Activated T-cell treated with anti-CD3 and anti-CD28 coated beads, Interleukin-2, amount 50 U/mL, for 72 hours (primary cell): ENCODE results near the gene NMD3. TPM values are rescaled to one million over a fixed set of nuclear protein-coding genes. Genes with fewer than 3 reads are reported as not detected.

ENCODE experiments used
- ATAC-seq, 2 donors: fragments of 150-1000 bp; cut with Tn5 transposase; replicated peaks in 1 of 2; 2 replicates each; pipeline ENCODE4 v1.10.0; 2021; ENCODE audit warnings: moderate library complexity in 2 of 2, mild to moderate bottlenecking in 1 of 2
- DNase-seq, 2 donors: peaks; one replicate each; pipeline ENCODE4 v3.0.0; 2021 to 2022; ENCODE audit warnings: mixed read lengths in 1 of 2
- H3K27ac Mint-ChIP-seq: one replicate; pipeline ENCODE4 v1.8.0; 2022; ENCODE audit warnings: mild to moderate bottlenecking, moderate library complexity, mixed read lengths
- H3K27me3 Mint-ChIP-seq: one replicate; pipeline ENCODE4 v1.8.0; 2022; ENCODE audit warnings: low read depth, mixed read lengths
- H3K36me3 Mint-ChIP-seq, 2 donors: one replicate each; pipeline ENCODE4 v1.8.0; 2022; ENCODE audit warnings: mixed read lengths in 2 of 2, mild to moderate bottlenecking in 1 of 2; ENCODE audit not compliant: insufficient read depth in 2 of 2
- H3K4me1 Mint-ChIP-seq: one replicate; pipeline ENCODE4 v1.8.0; 2022; ENCODE audit warnings: low read depth, mixed read lengths
- H3K4me3 Mint-ChIP-seq, 2 donors: one replicate each; pipeline ENCODE4 v1.8.0; 2022; ENCODE audit warnings: mild to moderate bottlenecking in 2 of 2, mixed read lengths in 2 of 2, moderate library complexity in 2 of 2
- H3K9me3 Mint-ChIP-seq, 2 donors: one replicate each; pipeline ENCODE4 v1.8.0; 2022; ENCODE audit warnings: mixed read lengths in 2 of 2
- total RNA-seq, 2 donors: library from RNA; stranded (reverse); gene quantifications; one replicate each; pipeline ENCODE4 v1.2.3, GENCODE V29; 2022

The NMD3 gene
- total RNA-seq, 2 donors from 2014 or later, result 54.5 to 55.7 TPM

DNA sequence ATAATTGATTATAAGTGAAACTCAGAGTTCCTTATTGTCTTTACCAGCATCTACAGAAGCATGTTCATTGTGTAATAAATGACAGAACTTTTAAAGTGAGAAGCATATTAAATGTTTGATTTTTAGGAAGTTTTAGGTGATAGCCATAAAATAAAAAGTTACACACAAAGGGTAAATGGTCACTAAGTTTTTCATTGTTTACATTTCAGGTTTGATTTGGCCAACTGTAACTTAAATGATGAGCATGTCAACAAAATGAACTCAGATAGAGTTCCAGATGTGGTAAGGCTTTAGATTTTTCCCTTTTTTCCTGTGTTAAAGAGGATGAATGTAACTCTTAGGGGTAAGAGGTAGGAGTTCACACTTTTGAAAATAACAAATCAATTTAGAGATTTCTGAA, 25.9 kb downstream of the NMD3 start:
- no peaks in the 10 kb centered on the region for H3K27me3 Mint-ChIP-seq
- no peak for ATAC-seq
- H3K4me1 Mint-ChIP-seq, result no peaks in the 10 kb centered on the region
- no peak overlapping the region for H3K4me3 Mint-ChIP-seq
- DNase-seq, result no peak
- peaks cover 6 to 32% of the 10 kb centered on the region in 2 donors for H3K36me3 Mint-ChIP-seq
- no peaks in the 10 kb centered on the region for H3K9me3 Mint-ChIP-seq
- no peak overlapping the region for H3K27ac Mint-ChIP-seq

DNA sequence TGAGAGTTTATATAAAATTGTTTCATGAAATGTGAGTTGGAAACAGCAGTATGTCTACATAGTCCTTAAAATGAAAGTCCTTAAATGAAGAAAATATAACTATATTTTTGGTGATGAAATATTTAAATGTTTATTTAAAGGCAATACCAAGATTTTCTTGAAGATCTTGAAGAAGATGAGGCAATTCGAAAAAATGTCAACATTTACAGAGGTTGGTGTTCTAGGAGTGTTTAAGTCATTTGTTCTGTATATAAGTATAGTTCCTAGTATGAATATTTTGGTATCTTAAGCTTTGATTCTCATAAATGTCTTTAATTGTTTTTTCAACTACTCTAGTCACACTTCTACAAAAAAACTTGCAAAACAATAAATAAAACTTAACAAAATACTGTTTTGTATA, 29.0 kb downstream of the NMD3 start:
- Mint-ChIP-seq H3K36me3 (peaks cover 8 to 36% of the 10 kb centered on the region in 2 donors), H3K4me3 (no peak overlapping the region), H3K9me3 (no peaks in the 10 kb centered on the region), H3K27ac (no peak overlapping the region), H3K27me3 (no peaks in the 10 kb centered on the region), H3K4me1 (no peaks in the 10 kb centered on the region)
- DNase-seq (no peak), ATAC-seq (no peak)

DNA sequence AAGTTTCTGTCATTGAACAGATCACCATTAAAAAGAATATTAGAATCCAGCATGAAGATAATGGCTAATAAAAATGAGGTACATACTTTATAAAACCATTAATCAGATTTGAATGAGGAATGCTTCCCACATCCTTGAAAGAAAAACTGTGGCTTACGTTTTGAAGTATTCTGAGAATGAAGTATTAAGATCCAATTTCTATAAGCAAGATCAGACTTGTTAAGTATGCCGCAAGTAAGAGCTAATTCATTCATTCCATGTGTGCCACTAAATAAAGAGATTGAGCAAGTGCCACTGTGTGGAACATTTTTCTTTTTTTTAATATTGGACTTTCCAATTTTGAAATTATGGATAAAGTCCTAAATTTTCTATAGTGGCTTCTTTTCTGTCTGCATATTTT, 30.6 kb downstream of the NMD3 start:
- Mint-ChIP-seq H3K4me3 (no peak overlapping the region), H3K36me3 (peaks cover 8 to 39% of the 10 kb centered on the region in 2 donors), H3K4me1 (no peaks in the 10 kb centered on the region), H3K9me3 (no peaks in the 10 kb centered on the region), H3K27me3 (no peaks in the 10 kb centered on the region), H3K27ac (no peak overlapping the region)
- no peak for ATAC-seq
- DNase-seq, result no peak

DNA sequence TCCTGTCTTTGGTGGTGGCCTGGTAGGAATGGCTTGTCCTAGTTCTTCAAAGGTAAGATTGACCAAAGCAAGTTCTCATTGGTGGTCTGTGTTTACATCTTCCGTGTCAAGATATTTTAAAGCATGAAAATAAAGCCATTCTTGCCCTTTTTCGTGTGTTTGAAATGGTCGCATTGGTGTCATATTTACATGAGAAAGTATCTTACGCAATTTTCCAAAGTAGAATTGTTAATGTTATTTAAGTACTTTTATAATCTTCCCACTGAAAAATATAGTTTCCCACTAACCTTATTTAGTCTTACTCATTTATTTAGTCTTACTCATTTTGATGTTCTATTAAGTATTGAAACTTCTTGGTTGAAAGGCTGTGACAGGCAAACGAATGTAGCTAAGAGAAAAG, 31.0 kb downstream of the NMD3 start:
- DNase-seq (no peak), ATAC-seq (no peak)
- peaks cover 8 to 36% of the 10 kb centered on the region in 2 donors for H3K36me3 Mint-ChIP-seq
- H3K27me3 Mint-ChIP-seq, result no peaks in the 10 kb centered on the region
- no peak overlapping the region for H3K4me3 Mint-ChIP-seq
- no peaks in the 10 kb centered on the region for H3K9me3 Mint-ChIP-seq
- H3K27ac Mint-ChIP-seq, result no peak overlapping the region
- H3K4me1 Mint-ChIP-seq, result no peaks in the 10 kb centered on the region

DNA sequence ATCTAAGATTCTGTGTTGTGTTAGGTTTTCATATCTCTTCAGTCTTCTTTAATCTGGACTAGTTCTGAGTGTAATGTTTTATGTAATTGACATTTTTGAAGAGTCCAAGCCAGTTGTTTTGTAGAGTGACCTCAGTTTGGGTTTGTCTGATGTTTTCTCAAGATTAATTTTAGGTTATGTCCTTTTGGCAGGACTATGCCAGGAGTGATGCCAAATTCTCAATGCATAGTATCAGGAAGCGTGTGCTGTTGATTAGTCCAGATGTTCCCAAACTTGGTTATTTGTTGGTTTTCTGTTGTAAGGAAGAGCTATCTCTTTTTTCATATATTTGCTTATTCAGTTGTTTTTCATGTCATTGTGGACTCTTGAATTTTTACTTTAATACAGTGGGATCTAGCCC, 32.6 kb downstream of the NMD3 start:
- Mint-ChIP-seq H3K36me3 (peaks cover 11 to 34% of the 10 kb centered on the region in 2 donors), H3K9me3 (no peaks in the 10 kb centered on the region), H3K4me3 (no peak overlapping the region), H3K27me3 (no peaks in the 10 kb centered on the region), H3K4me1 (no peaks in the 10 kb centered on the region), H3K27ac (no peak overlapping the region)
- no peak for ATAC-seq
- no peak for DNase-seq

DNA sequence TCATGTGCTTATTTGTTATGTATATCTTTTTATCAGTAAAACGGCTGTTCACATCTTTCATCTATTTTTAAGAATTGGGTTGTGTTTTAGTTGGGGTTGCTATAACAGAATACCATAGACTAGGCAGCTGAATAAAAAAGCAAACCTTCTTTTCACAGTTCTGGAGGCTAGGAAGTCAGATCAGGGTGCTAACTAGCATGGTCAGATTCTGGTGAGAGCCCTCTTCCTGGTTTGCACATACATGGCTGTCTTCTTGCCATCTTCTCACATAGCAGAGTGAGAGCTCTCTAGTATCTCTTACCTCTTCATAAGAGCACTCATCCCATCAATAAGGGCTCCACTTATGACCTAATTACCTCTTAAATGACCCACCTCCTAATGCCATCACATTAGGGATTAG, 33.8 kb downstream of the NMD3 start:
- no peaks in the 10 kb centered on the region for H3K4me1 Mint-ChIP-seq
- DNase-seq (no peak), ATAC-seq (no peak)
- H3K27me3 Mint-ChIP-seq, result no peaks in the 10 kb centered on the region
- no peak overlapping the region for H3K4me3 Mint-ChIP-seq
- no peak overlapping the region for H3K27ac Mint-ChIP-seq
- no peaks in the 10 kb centered on the region for H3K9me3 Mint-ChIP-seq
- peaks cover 9 to 27% of the 10 kb centered on the region in 2 donors for H3K36me3 Mint-ChIP-seq

DNA sequence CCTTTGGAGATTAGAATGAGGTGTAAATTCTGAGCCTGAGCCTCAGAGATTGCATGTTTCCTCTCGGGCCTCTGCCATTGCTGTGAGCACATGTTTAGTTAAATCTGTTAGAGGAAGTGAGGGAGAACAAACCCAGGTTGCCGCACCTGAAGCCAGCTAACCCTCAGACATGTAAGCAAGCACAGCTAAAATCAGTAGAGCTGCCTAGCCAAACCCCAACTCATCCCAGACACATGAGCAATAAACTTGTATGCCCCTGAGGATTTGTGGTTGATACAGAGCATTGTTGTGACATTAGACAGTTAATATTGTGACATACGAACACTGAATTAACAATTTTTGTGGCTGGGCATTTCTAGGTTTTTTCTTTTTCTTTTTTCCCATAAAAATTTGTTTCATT, 41.9 kb downstream of the NMD3 start:
- H3K27me3 Mint-ChIP-seq, result no peaks in the 10 kb centered on the region
- H3K9me3 Mint-ChIP-seq, result peaks cover 6 to 8% of the 10 kb centered on the region in 2 donors
- H3K27ac Mint-ChIP-seq, result peak overlapping the region; percentile 44
- no peak overlapping the region for H3K4me3 Mint-ChIP-seq
- H3K36me3 Mint-ChIP-seq, result peaks cover 18 to 35% of the 10 kb centered on the region in 2 donors
- DNase-seq, result no peak
- H3K4me1 Mint-ChIP-seq, result no peaks in the 10 kb centered on the region
- no peak for ATAC-seq

DNA sequence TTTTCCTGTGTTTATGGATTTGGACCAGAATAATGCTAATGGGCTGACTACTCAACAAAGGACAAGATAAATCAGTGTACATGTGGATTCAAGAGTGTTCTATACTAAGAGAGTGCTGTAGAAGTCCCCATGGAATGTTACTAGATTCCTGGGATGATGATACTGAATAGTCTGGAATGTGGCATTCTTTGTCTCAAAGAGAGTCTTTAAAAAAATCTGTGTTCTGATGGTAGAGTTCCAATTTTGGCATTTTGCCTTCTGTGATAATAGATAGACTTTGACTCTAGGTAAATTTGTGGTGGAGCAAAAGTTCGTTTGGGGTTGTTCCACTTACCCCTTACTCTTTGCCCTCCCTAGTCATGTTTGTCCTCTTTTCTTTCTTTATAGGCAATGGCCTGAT, 43.7 kb downstream of the NMD3 start:
- H3K4me3 Mint-ChIP-seq, result no peak overlapping the region
- no peak for DNase-seq
- H3K4me1 Mint-ChIP-seq, result no peaks in the 10 kb centered on the region
- H3K36me3 Mint-ChIP-seq, result peaks cover 15 to 32% of the 10 kb centered on the region in 2 donors
- H3K27me3 Mint-ChIP-seq, result no peaks in the 10 kb centered on the region
- peaks cover 6 to 8% of the 10 kb centered on the region in 2 donors for H3K9me3 Mint-ChIP-seq
- no peak for ATAC-seq
- H3K27ac Mint-ChIP-seq, result no peak overlapping the region

DNA sequence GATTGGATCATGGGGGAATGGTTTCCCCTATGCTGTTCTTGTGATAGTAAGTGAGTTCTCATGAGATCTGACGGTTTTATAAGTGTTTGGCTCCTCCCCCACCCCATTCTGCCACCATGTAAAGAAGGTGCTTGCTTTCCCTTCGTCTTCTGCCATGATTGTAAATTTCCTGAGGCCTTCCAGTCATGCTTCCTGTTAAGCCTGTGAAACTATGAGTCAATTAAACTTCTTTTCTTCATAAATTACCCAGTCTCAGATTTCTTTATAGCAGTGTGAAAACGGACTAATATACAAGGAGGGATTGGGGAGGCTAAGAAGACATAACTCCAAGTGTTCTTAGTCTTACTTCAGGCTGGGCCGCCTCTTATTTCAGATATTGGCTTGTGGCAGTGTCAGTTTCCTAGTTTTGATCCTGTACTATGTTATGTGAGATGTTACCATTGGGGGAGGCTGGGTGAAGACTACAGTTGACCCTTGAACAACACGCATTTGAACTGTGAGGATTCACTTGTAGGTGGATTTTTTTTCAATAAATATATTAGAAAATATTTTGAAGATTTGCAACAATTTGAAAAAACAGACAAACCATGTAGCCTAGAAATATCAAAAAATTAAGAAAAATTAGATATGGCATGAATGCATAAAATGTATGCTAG, 44.9 kb downstream of the NMD3 start:
- no peak for ATAC-seq
- H3K27ac Mint-ChIP-seq, result no peak overlapping the region

DNA sequence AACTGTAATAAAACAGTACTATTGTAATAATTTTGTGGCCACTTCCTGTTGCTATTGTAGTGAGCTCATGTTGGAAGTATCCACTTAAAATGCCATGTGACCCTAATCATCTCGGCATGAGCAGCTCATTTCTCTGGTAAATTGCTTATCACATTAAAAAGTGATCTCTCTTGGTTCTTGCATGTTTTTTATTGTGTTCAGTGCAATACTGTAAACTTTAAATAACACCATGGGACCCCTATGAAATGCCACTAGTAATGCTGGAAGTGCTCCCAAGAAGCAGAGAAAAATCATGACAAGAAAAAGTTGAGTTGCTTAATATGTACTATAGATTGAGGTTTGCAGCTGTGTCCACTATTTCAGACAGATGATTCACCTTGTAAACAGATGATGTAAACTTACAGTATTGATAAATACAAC, 45.6 kb downstream of the NMD3 start:
- ATAC-seq, result no peak
- H3K36me3 Mint-ChIP-seq, result peaks cover 8 to 19% of the 10 kb centered on the region in 2 donors
- H3K9me3 Mint-ChIP-seq, result peaks cover 2% of the 10 kb centered on the region in 2 donors
- H3K27ac Mint-ChIP-seq, result no peak overlapping the region
- no peak overlapping the region for H3K4me3 Mint-ChIP-seq
- no peak for DNase-seq
- no peaks in the 10 kb centered on the region for H3K27me3 Mint-ChIP-seq
- H3K4me1 Mint-ChIP-seq, result no peaks in the 10 kb centered on the region

More for the DNA sequence above, 44.9 kb downstream of the NMD3 start:
- DNase-seq, result no peak
- Mint-ChIP-seq H3K27me3 (no peaks in the 10 kb centered on the region), H3K4me1 (no peaks in the 10 kb centered on the region), H3K9me3 (peaks cover 2 to 5% of the 10 kb centered on the region in 2 donors), H3K4me3 (no peak overlapping the region), H3K36me3 (peaks cover 10 to 24% of the 10 kb centered on the region in 2 donors)

DNA sequence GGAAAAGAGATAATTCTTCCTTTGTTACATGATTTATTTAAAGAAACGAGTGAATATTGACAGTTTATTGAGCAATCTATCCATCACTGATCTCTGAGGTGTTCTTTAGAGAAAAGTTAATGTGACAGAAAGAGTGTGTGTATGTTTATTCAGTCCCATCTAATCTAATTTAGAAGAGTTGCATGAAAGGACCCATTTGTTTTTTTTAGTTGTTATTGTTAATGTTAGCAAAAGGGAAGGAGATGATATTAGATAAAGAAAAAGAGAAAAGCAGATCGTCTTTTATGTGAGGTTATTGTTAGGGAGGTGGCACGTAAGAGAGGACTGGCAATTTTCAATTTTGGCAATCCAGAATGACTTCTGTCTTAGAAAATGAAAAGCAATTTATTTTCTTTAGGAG, 46.5 kb downstream of the NMD3 start:
- H3K36me3 Mint-ChIP-seq, result peaks cover 6 to 13% of the 10 kb centered on the region in 2 donors
- H3K27me3 Mint-ChIP-seq, result no peaks in the 10 kb centered on the region
- peaks cover 2% of the 10 kb centered on the region in 2 donors for H3K9me3 Mint-ChIP-seq
- H3K27ac Mint-ChIP-seq, result no peak overlapping the region
- no peak overlapping the region for H3K4me3 Mint-ChIP-seq
- H3K4me1 Mint-ChIP-seq, result no peaks in the 10 kb centered on the region
- ATAC-seq (no peak), DNase-seq (no peak)

DNA sequence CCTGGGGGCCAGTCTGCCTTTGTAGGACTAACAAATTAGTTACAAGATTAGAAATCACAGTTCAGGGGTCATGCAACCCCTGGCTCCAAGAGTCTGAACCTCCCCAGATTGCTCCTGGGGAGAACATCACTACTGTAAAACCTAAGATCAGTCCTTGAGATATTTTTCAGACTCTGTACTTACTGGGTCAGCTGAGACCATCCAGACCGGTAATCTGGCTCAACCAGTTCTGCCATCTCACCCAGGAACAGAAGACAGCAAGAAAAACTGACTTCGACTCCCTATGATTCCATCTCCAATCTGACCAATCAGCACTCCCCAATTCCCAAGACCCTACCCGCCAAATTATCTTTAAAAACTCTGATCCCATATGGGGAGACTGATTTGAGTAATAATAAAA, 47.5 kb downstream of the NMD3 start:
- peaks cover 5 to 6% of the 10 kb centered on the region in 2 donors for H3K36me3 Mint-ChIP-seq
- ATAC-seq, result no peak
- H3K9me3 Mint-ChIP-seq, result peaks cover 2% of the 10 kb centered on the region in 2 donors
- no peak for DNase-seq
- H3K27ac Mint-ChIP-seq, result no peak overlapping the region
- H3K27me3 Mint-ChIP-seq, result no peaks in the 10 kb centered on the region
- H3K4me1 Mint-ChIP-seq, result no peaks in the 10 kb centered on the region
- H3K4me3 Mint-ChIP-seq, result no peak overlapping the region

DNA sequence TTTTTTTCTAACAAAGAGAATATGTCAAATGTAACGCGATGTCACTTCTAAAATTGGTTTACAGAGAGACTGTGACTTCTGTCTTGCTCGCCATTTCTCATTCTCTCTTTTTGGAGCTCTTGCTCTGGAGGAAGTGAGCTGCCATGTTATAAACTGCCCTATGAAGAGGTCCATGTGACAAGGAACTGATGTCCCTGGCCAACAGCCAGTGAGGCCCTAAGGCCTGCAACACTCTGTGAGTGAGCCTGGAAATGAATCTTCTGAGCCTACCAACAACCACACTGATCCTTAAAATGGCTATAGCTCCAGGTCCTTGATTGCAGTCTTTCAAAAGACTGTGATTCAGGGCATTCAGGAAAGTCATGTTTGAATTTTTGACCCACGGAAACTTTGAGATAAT, 49.9 kb downstream of the NMD3 start:
- peak overlapping the region; percentile 10 for H3K27ac Mint-ChIP-seq
- no peaks in the 10 kb centered on the region for H3K27me3 Mint-ChIP-seq
- no peak for ATAC-seq
- H3K4me3 Mint-ChIP-seq, result no peak overlapping the region
- H3K4me1 Mint-ChIP-seq, result no peaks in the 10 kb centered on the region
- no peaks in the 10 kb centered on the region for H3K9me3 Mint-ChIP-seq
- peaks cover 0 to 2% of the 10 kb centered on the region in 2 donors for H3K36me3 Mint-ChIP-seq
- DNase-seq, result no peak

DNA sequence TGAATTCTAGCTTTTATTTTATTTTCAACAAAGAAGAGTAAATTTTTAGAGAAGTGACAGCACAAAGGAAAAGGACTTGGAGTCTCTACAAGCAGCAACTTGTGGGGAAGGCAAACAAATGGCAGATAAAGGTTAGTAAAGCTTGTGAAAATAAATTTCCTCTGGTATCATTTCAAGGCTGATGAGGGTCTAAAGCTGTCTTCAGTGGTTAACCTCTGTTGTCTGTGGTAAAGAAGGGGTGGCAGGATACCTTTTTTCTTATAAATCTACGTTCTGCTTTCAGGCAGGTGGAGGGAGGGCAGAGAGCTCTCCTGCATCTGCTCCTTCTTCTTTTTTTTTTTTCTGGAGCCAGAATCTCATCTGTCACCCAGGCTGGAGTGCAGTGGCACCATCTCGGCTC, 50.5 kb downstream of the NMD3 start:
- DNase-seq, result no peak
- H3K4me3 Mint-ChIP-seq, result no peak overlapping the region
- peak overlapping the region; percentile 10 for H3K27ac Mint-ChIP-seq
- ATAC-seq, result no peak
- no peaks in the 10 kb centered on the region for H3K4me1 Mint-ChIP-seq
- H3K27me3 Mint-ChIP-seq, result no peaks in the 10 kb centered on the region
- H3K36me3 Mint-ChIP-seq, result peaks cover 0 to 2% of the 10 kb centered on the region in 2 donors
- no peaks in the 10 kb centered on the region for H3K9me3 Mint-ChIP-seq
